HCT116 (cell line): Measurements from ENCODE around the gene ABCA3. TPM values are rescaled to one million over a fixed set of nuclear protein-coding genes. Genes with fewer than 3 reads are reported as not detected.

ENCODE experiments used
- ATAC-seq: fragments of 200-7000 bp; cut with Tn5 transposase; 2 replicates; pipeline ENCODE4 v1.9.1; 2020; ENCODE audit warnings: mild to moderate bottlenecking, moderate library complexity
- BruUV-seq: library from RNA; stranded (reverse); fragments of 400-500 nt; replicated peaks from 2 replicates; lab custom pipeline; 2021; lab: Mats Ljungman, UMichigan
- CTCF ChIA-PET: fragments of 300-600 bp; sonication (Branson Sonifier 250); formaldehyde crosslinking; loops from one replicate; lab custom pipeline; 2021; ENCODE audit warnings: antibody characterized with exemption; lab: Charles Lee
- POLR2A ChIA-PET: fragments of 300-600, 350-600 bp; sonication (Branson Sonifier 250); formaldehyde crosslinking; loops from one replicate; lab custom pipeline; 2021; ENCODE audit warnings: antibody characterized with exemption; lab: Charles Lee
- RAD21 ChIA-PET, 2 experiments: fragments of 300-600 bp; sonication (Branson Sonifier 250); formaldehyde crosslinking; loops; one replicate each; lab custom pipeline; 2023; ENCODE audit warnings: low total read pairs in 2 of 2; ENCODE audit not compliant: uncharacterized antibody in 2 of 2, unreplicated experiment in 2 of 2, low non-redundant PET in 1 of 2; lab: Charles Lee
- DNase-seq: peaks from one replicate; pipeline ENCODE4 v3.0.0-alpha.2; 2010; ENCODE audit warnings: low read depth, low spot score
- H2AFZ ChIP-seq: fragments of 200-600 bp; shearing (Covaris generic), sonication (generic); 2 replicates; pipeline ENCODE4 v1.6.1; 2017; ENCODE audit warnings: low read depth, mixed run types, mixed read lengths, antibody characterized with exemption, low read length; ENCODE audit not compliant: poor library complexity, severe bottlenecking
- H3K27ac ChIP-seq: 2 replicates; pipeline ENCODE4 v1.5.1; 2012; ENCODE audit warnings: low read depth, low read length
- H3K27me3 ChIP-seq: fragments of 200-600 bp; sonication (generic); 2 replicates; pipeline ENCODE4 v1.6.1; 2016; ENCODE audit warnings: mixed run types, low read length, mixed read lengths; ENCODE audit not compliant: insufficient read depth
- H3K36me3 ChIP-seq, 2 experiments: fragments of 200-500 bp in 1 of 2; fragments of 200-600 bp in 1 of 2; sonication (Bioruptor generic) in 1 of 2; sonication (generic) in 1 of 2; 2 replicates each; pipeline versions ENCODE4 v1.5.1 to v1.6.1; 2014 to 2016; ENCODE audit warnings: low read length in 2 of 2, inconsistent platforms in 1 of 2, mixed read lengths in 1 of 2, mixed run types in 1 of 2; ENCODE audit not compliant: insufficient read depth in 2 of 2, control insufficient read depth in 1 of 2
- H3K4me1 ChIP-seq, 2 experiments: fragments of 200-600 bp in 1 of 2; sonication (generic) in 1 of 2; 2 replicates each; pipeline versions ENCODE4 v1.5.1 to v1.6.1; 2012 to 2017; ENCODE audit warnings: low read length in 2 of 2, inconsistent platforms in 1 of 2, mild to moderate bottlenecking in 1 of 2, mixed read lengths in 1 of 2, mixed run types in 1 of 2, moderate library complexity in 1 of 2; ENCODE audit not compliant: insufficient read depth in 2 of 2, control insufficient read depth in 1 of 2
- H3K4me2 ChIP-seq: fragments of 200-600 bp; sonication (generic); 2 replicates; pipeline ENCODE4 v1.6.1; 2017; ENCODE audit warnings: mixed run types, low read length, mixed read lengths
- H3K4me3 ChIP-seq, 2 experiments: fragments of 200-600 bp in 1 of 2; sonication (generic) in 1 of 2; replicated peaks in 1 of 2; 2 replicates each; pipeline ENCODE4 v1.5.1; 2011 to 2016; ENCODE audit warnings: low read length in 2 of 2, control low read depth in 1 of 2, low read depth in 1 of 2, mild to moderate bottlenecking in 1 of 2, mixed read lengths in 1 of 2, mixed run types in 1 of 2
- H3K79me2 ChIP-seq: fragments of 200-600 bp; sonication (generic); 2 replicates; pipeline ENCODE4 v1.6.1; 2017; ENCODE audit warnings: mild to moderate bottlenecking, mixed run types, low read length, moderate library complexity, mixed read lengths; ENCODE audit not compliant: insufficient read depth
- H3K9ac ChIP-seq: fragments of 200-600 bp; sonication (generic); 2 replicates; pipeline ENCODE4 v1.6.1; 2016; ENCODE audit warnings: low read length, mixed read lengths
- H3K9me2 ChIP-seq: fragments of 200-600 bp; sonication (generic), shearing (Covaris generic); 2 replicates; pipeline ENCODE4 v1.6.1; 2017; ENCODE audit warnings: mixed run types, mild to moderate bottlenecking, moderate library complexity; ENCODE audit not compliant: insufficient read depth
- H3K9me3 ChIP-seq, 2 experiments: fragments of 200-500 bp in 1 of 2; fragments of 200-600 bp in 1 of 2; sonication (Bioruptor generic) in 1 of 2; sonication (generic) in 1 of 2; 2 replicates each; pipeline ENCODE4 v1.6.1; 2014 to 2017; ENCODE audit warnings: low read length in 2 of 2, mixed read lengths in 2 of 2, inconsistent platforms in 1 of 2, low read depth in 1 of 2, mild to moderate bottlenecking in 1 of 2, mixed run types in 1 of 2, moderate library complexity in 1 of 2; ENCODE audit not compliant: control insufficient read depth in 1 of 2, insufficient read depth in 1 of 2
- H4K20me1 ChIP-seq: fragments of 200-600 bp; sonication (generic), shearing (Covaris generic); 2 replicates; pipeline ENCODE4 v1.6.1; 2017; ENCODE audit warnings: mixed run types, mild to moderate bottlenecking, moderate library complexity; ENCODE audit not compliant: insufficient read depth
- CBX3 ChIP-seq: IDR thresholded peaks from 2 replicates; pipeline ENCODE4 v1.6.1; 2012; ENCODE audit warnings: low read depth
- CTCF ChIP-seq, 3 experiments: fragments of 200-600 bp in 1 of 3; sonication (generic) in 1 of 3; IDR thresholded peaks in 2 of 3; conservative IDR thresholded peaks in 1 of 3; 2 replicates each; pipeline ENCODE4 v1.5.1; 2012 to 2017; ENCODE audit warnings: low read depth in 2 of 3, low read length in 2 of 3, antibody characterized with exemption in 1 of 3, borderline replicate concordance in 1 of 3, control low read depth in 1 of 3, mild to moderate bottlenecking in 1 of 3, mixed read lengths in 1 of 3, mixed run types in 1 of 3, moderate library complexity in 1 of 3; ENCODE audit not compliant: insufficient read depth in 1 of 3
- EGR1 ChIP-seq: IDR thresholded peaks from 2 replicates; pipeline ENCODE4 v1.6.1; 2012; ENCODE audit warnings: low read depth
- ELF1 ChIP-seq: IDR thresholded peaks from 2 replicates; pipeline ENCODE4 v1.6.1; 2012; ENCODE audit warnings: low read depth, borderline replicate concordance
- EZH2phosphoT487 ChIP-seq: fragments of 200-600 bp; IDR thresholded peaks from 2 replicates; pipeline ENCODE4 v1.6.1; 2018; ENCODE audit warnings: antibody characterized with exemption, borderline replicate concordance
- FOSL1 ChIP-seq: IDR thresholded peaks from 2 replicates; pipeline ENCODE4 v1.6.1; 2012; ENCODE audit warnings: low read depth
- POLR2AphosphoS5 ChIP-seq: IDR thresholded peaks from 2 replicates; pipeline ENCODE4 v1.6.1; 2011; ENCODE audit warnings: mild to moderate bottlenecking, low read depth, low read length, moderate library complexity
- REST ChIP-seq: IDR thresholded peaks from 2 replicates; pipeline ENCODE4 v1.6.1; 2012; ENCODE audit warnings: low read depth
- ZFX ChIP-seq: fragments of 450-650 bp; IDR thresholded peaks from 2 replicates; pipeline ENCODE4 v1.6.1; 2017
- ZNF274 ChIP-seq: fragments of 200-500 bp; sonication (Bioruptor generic); IDR thresholded peaks from 2 replicates; pipeline ENCODE4 v1.6.1; 2014; ENCODE audit warnings: mild to moderate bottlenecking, low read depth, low read length, inconsistent platforms
- intact Hi-C: fragments of 100-400 bp; cut with micrococcal nuclease; formaldehyde crosslinking; loops from 2 replicates; pipeline ENCODE4 v1.10.0; 2022
- total RNA-seq: library from RNA; stranded (reverse); gene quantifications from one replicate; pipeline ENCODE4 v1.2.1, GENCODE V29; 2021; ENCODE audit not compliant: unreplicated experiment

Gene ABCA3
- total RNA-seq, 1 experiment from 2014 or later: 5.4 TPM

GRCh38 chr16:2285731-2286191 lies 54.8 kb downstream of the ABCA3 start:
- H3K36me3 ChIP-seq: no peaks in the 10 kb centered on the region
- H3K4me1 ChIP-seq: no peaks in the 10 kb centered on the region
- intact Hi-C loops: no loop called here
- no peak overlapping the region for H3K9ac ChIP-seq
- no peak overlapping the region for H3K4me3 ChIP-seq
- H3K27me3 ChIP-seq: no peaks in the 10 kb centered on the region
- ChIA-PET CTCF (no interaction called here), RAD21 (no interaction called here), POLR2A (no interaction called here)
- H3K79me2 ChIP-seq: no peaks in the 10 kb centered on the region
- no peak overlapping the region for H2AFZ ChIP-seq
- BruUV-seq: no TSS peak
- no peaks in the 10 kb centered on the region for H3K9me3 ChIP-seq
- DNase-seq (no peak), ATAC-seq (no peak)
- H4K20me1 ChIP-seq: no peaks in the 10 kb centered on the region
- no peaks in the 10 kb centered on the region for H3K9me2 ChIP-seq
- TF ChIP-seq FOSL1 (no peak), CBX3 (no peak), EZH2phosphoT487 (no peak), POLR2AphosphoS5 (no peak), ZFX (no peak), ZNF274 (no peak), ELF1 (no peak), REST (no peak), EGR1 (no peak), CTCF (IDR thresholded peaks at IDR 0.05 in 2 of 3, conservative IDR thresholded peaks at IDR 0.05 in 1 of 3; ENCODE audit: borderline replicate concordance in 1 of 3, insufficient read depth in 1 of 3, low read depth in 2 of 3, low read length in 2 of 3) (no peak)
- no peak overlapping the region for H3K4me2 ChIP-seq
- H3K27ac ChIP-seq: no peak overlapping the region
